ENCODE results near the gene DUSP16.
"Not testable (repeated sequence)": the region's sequence is repeated elsewhere in the genome, so short reads cannot be mapped to it uniquely, and the experiment has no call there.

The DUSP16 gene

GRCh38 chr12:12519354-12519998 lies 43.2 kb downstream of the DUSP16 start:
- no peak for DNase-seq

GRCh38 chr12:12518919-12519318 lies 43.7 kb downstream of the DUSP16 start:
- no peak for DNase-seq

- no peak for DNase-seq
Observed at GRCh38 chr12:12518464-12518845, 44.2 kb downstream of the DUSP16 start.

GRCh38 chr12:12513416-12514006 lies 49.2 kb downstream of the DUSP16 start:
- no peak for DNase-seq

- no peak for DNase-seq
Observed at GRCh38 chr12:12511895-12512711, 50.6 kb downstream of the DUSP16 start.

- no peak for DNase-seq
Observed at GRCh38 chr12:12511021-12511783, 51.5 kb downstream of the DUSP16 start.

GRCh38 chr12:12510551-12510950 lies 52.1 kb downstream of the DUSP16 start:
- no peak for DNase-seq

- DNase-seq, result no peak
Observed at GRCh38 chr12:12510141-12510540, 52.5 kb downstream of the DUSP16 start.

- no peak for DNase-seq
Observed at GRCh38 chr12:12508612-12509011, 54.1 kb downstream of the DUSP16 start.

- DNase-seq, result no peak
Observed at GRCh38 chr12:12507121-12507520, 55.5 kb downstream of the DUSP16 start.

- DNase-seq, result no peak
Observed at GRCh38 chr12:12506496-12506890, 56.2 kb downstream of the DUSP16 start.

- DNase-seq, result no peak
Observed at GRCh38 chr12:12505544-12506495, 56.8 kb downstream of the DUSP16 start.

GRCh38 chr12:12503384-12504078 lies 59.1 kb downstream of the DUSP16 start:
- no peak for DNase-seq

GRCh38 chr12:12502815-12503151 lies 59.9 kb downstream of the DUSP16 start:
- DNase-seq, result no peak

GRCh38 chr12:12502130-12502814 lies 60.4 kb downstream of the DUSP16 start:
- not testable (repeated sequence) for DNase-seq

GRCh38 chr12:12501121-12501520 lies 61.5 kb downstream of the DUSP16 start:
- DNase-seq, result no peak

GRCh38 chr12:12499909-12500604 lies 62.6 kb downstream of the DUSP16 start:
- no peak for DNase-seq

- DNase-seq, result no peak
Observed at GRCh38 chr12:12498210-12498609, 64.5 kb downstream of the DUSP16 start.

GRCh38 chr12:12495536-12495935 lies 67.1 kb downstream of the DUSP16 start:
- no peak for DNase-seq

GRCh38 chr12:12492547-12492946 lies 70.1 kb downstream of the DUSP16 start:
- no peak for DNase-seq

Measured in stimulated activated CD4-positive, alpha-beta T cell treated with anti-CD3 and anti-CD28 coated beads, Interleukin-4, amount 100 ng/mL, for 4 hours (primary cell).